T-helper 9 cell (primary cell): ENCODE data around the gene IFT88.

ENCODE experiments used
- DNase-seq: peaks from one replicate; pipeline ENCODE4 v3.0.0-alpha.2; 2020
- total RNA-seq, 2 donors: gene quantifications; one replicate each; lab custom pipeline; 2026; lab: John Stamatoyannopoulos, UW

The IFT88 gene, protein sequence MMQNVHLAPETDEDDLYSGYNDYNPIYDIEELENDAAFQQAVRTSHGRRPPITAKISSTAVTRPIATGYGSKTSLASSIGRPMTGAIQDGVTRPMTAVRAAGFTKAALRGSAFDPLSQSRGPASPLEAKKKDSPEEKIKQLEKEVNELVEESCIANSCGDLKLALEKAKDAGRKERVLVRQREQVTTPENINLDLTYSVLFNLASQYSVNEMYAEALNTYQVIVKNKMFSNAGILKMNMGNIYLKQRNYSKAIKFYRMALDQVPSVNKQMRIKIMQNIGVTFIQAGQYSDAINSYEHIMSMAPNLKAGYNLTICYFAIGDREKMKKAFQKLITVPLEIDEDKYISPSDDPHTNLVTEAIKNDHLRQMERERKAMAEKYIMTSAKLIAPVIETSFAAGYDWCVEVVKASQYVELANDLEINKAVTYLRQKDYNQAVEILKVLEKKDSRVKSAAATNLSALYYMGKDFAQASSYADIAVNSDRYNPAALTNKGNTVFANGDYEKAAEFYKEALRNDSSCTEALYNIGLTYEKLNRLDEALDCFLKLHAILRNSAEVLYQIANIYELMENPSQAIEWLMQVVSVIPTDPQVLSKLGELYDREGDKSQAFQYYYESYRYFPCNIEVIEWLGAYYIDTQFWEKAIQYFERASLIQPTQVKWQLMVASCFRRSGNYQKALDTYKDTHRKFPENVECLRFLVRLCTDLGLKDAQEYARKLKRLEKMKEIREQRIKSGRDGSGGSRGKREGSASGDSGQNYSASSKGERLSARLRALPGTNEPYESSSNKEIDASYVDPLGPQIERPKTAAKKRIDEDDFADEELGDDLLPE
- 13.7 to 13.8 reads per million in 2 donors for total RNA-seq

- DNase-seq: peak; percentile 71
Measured at GRCh38 chr13:20566898-20567874, at the start of gene IFT88. TSS of gene IFT88 (plus strand) at chr13:20567157. CDS start at chr13:20574386, 7,229 bp downstream.

DNA sequence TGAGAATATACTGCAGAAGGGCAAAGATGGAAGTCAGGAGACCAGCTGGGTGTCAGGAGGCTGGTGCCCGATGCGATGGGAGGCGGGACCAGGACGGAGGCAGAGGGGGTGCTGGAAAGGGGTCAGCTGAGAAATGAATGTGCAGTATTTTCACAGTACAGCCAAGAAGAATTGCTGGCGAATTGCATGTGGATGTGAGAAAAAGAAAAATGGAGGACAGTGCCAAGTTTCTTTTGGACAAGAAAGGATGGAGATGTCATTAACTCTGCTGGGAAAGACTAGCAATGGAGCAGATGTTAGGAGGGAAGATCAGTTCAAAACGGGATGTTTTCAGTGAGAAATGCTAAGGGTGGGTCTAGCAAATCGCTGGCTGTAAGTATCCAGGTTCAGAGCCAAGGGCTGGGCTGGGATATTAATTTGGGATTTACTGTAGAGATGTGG lies 48.3 kb upstream of the IFT88 start:
- no peak for DNase-seq

- no peak for DNase-seq
Measured at GRCh38 chr13:20519875-20520274, 47.1 kb upstream of the IFT88 start.

- no peak for DNase-seq
Measured at GRCh38 chr13:20521364-20522115, 45.4 kb upstream of the IFT88 start.

DNA sequence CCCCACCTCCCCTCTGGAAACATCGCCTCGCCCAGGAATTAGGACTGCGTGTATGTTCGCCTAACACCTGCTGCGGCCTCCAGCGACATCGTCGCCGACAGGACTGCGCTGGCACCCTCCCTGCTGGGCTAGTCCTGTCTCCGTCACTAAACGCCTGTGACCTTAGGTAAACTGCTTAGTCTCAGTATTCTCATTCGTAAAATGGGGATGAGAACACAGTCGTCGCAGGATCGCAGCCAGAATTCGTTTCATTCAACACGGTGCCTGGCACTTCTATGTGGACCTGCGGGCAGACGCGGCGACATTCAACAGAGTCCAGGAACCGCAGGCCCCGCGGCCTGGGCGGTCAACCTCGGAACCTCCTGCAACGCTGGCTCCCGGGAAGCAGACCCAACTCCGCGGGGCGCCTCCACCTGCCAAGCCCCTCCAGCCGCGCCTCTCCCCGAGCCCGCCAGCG lies 41.8 kb upstream of the IFT88 start:
- no peak for DNase-seq

- DNase-seq: peak; percentile 55
Measured at GRCh38 chr13:20525601-20526544, 41.1 kb upstream of the IFT88 start, which contains the start of gene CRYL1. TSS of gene CRYL1 (minus strand) at chr13:20525857. CDS start at chr13:20525794, 63 bp downstream.

DNA sequence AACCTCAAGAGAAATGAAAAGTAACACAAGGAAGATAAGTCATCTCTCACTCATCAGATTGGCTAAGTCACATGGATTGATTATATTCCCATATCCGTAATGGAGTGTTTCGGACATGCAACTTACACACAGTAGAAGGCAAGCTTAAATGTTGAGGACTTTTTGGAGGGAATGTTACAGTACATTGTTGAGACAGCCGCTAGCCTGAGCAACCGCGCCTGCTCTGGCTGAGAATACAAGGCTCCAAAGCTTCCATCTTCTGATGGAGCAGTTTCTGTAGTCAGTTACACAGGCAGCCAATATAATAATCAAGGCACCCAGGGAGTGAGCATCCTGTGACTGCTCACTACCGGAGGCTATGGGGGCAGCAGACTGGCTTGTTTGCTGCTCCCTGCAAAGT lies 40.3 kb upstream of the IFT88 start:
- DNase-seq: no peak

GRCh38 chr13:20528452-20528851 lies 38.5 kb upstream of the IFT88 start:
- DNase-seq: no peak

DNA sequence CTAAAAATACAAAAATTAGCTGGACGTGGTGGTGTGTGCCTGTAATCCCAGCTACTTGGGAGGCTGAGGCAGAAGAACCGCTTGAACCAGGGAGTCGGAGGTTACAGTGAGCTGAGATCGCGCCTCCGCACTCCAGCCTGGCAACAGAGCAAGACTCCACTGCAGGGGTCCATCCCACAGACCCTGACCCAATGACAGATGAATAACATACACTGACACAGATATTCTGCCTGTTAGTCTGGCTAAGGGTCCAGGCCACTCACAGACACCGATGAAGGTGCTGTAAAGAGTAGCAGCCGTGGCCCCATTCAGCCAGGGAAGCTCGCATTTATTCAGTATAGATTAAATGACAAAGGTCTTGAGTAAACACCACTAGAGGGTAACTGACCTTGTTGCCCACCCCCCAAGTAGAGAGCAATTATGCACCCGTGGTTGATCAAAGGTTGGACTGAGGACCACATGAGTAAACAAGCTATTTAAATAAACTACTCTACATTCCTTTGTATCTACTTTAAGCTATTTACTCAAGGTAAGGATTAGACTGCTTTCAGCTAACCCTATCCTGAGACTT lies 32.8 kb upstream of the IFT88 start:
- no peak for DNase-seq

GRCh38 chr13:20536992-20537391 lies 30.0 kb upstream of the IFT88 start:
- DNase-seq: no peak

- DNase-seq: no peak
Measured at GRCh38 chr13:20544201-20544923, 22.6 kb upstream of the IFT88 start.

- DNase-seq: no peak
Measured at GRCh38 chr13:20546556-20546955, 20.4 kb upstream of the IFT88 start.

GRCh38 chr13:20547479-20547908 lies 19.5 kb upstream of the IFT88 start:
- DNase-seq: no peak

DNA sequence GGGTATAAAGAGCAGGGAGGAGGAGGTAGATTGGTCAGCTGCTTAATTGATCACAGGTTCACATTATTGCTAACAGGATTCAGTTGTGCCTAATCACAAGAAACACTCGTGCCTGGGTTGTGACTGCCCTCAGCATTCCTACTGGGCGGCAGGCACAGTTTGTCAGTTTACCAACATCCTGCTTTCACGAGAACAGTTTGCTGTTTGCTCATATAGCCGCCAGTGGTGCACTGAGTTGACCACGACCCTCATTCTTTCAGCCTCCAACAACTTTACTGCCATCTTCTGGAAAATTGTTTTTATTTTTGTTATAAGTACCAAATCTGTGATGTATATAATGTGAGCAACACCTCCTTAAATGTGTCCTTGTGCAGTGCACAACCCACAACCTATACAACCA lies 16.2 kb upstream of the IFT88 start:
- DNase-seq: no peak

DNA sequence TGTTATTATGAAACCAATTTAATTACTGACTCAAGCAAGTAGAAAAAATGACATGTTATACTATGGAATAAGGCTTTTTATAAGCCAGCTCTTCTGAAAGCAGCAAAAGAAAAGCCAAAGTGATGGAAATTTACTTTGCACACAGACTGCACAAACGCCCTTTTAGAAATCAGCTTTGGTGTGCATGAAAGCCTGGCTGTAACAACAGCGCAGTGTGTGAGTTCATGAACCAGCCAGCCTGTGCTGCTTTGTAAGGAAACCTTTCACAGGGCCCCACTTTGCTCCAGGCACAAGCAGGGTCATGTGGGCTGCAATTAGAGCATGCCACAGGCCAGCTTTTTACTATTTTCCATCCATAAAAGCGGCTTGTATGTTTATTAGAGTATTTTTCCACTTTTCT lies 13.6 kb upstream of the IFT88 start:
- DNase-seq: no peak

GRCh38 chr13:20558982-20559381 lies 8.0 kb upstream of the IFT88 start:
- DNase-seq: no peak

DNA sequence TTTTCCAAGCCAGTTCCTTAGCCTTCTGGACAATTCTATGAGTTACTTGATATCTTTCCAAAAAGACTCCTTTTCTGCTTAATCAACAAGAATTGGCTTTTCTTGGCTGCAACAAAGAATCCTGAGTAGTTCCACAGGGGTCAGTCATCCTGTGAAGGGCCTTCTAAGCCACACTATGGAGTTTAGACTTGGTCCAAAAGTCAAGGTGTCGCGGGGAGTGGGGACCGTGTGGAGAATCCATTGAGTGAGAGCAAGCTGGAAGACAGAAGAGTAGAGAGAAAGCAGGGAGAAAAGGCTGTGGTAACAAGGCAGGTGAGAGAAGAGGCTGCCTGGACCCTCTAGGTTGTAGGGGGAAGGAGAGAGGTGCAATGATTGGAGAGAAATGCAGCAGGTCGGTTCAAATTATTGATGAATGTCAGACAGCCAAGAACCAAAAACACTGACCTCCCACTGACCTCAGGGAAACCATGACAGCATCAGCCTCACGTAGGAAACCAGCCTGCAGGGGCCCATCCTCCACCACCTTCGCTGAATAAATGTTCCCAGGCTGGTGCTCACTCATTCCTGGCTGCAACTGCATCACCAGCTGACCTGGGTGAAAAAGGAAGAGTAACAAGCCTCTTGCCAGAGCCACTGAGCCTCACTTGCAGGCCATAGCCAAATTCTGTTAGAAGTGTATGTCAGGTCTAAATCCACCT lies 7.1 kb upstream of the IFT88 start:
- DNase-seq: no peak

GRCh38 chr13:20561741-20562140 lies 5.2 kb upstream of the IFT88 start:
- DNase-seq: no peak
